ENCODE results near the gene SPARC.

- TF ChIP-seq CTCF (IDR thresholded peaks at IDR 0.05) (no peak), POLR2A (IDR thresholded peaks at IDR 0.05) (no peak)
Observed at GRCh38 chr5:151617383-151617840, 69.3 kb downstream of the SPARC start.

All from body of pancreas (tissue), 4 donors.